Measurements from ENCODE around the gene POC1B. TPM values are rescaled to one million over a fixed set of nuclear protein-coding genes. Genes with fewer than 3 reads are reported as not detected.

POC1B gene
- polyA plus RNA-seq, 1 donor from 2014 or later, result 10.0 TPM

DNA sequence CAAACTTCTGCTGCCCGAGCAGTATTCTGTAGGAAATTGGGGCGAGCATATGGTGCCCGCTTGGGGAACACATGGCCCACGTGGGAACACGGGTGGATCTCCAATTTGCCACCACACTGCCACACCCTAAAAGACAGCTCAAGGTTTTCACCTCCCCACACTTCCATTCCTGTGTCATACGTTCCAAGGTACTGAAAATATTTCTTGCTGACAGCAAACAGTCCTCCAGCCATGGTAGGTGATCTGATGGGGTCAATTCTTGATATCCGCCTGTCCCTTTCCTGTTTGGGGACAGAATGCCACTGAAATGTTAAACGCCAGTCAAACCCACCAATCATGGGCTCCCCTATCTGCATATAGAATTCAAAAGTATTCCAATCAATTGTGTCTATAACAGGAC, 2.5 kb downstream of the POC1B start:
- no peaks in the 10 kb centered on the region for H3K36me3 ChIP-seq (ENCODE audit: insufficient read depth, low read length)
- H3F3A ChIP-seq (ENCODE audit: insufficient read depth, low read length, poor library complexity, severe bottlenecking), result no peaks in the 10 kb centered on the region
- no peaks in the 10 kb centered on the region for H3K27me3 ChIP-seq (ENCODE audit: insufficient read depth, low read depth, low read length)
- no peaks in the 10 kb centered on the region for H3K9me3 ChIP-seq (ENCODE audit: low read length)
- peaks cover 2% of the 10 kb centered on the region for H4K20me1 ChIP-seq (ENCODE audit: insufficient read depth)
- no peak overlapping the region for H3K9ac ChIP-seq (ENCODE audit: low read length)
- no peaks in the 10 kb centered on the region for H3K9me2 ChIP-seq (ENCODE audit: insufficient read depth, low read length)
- H3K27ac ChIP-seq (ENCODE audit: low read length), result no peak overlapping the region
- H2AFZ ChIP-seq (ENCODE audit: low read depth, low read length), result no peak overlapping the region
- no peaks in the 10 kb centered on the region for H3K79me2 ChIP-seq (replicated peaks; ENCODE audit: insufficient read depth, low read length)
- TF ChIP-seq EZH2 (IDR thresholded peaks at IDR 0.05; ENCODE audit: borderline replicate concordance, insufficient read depth, low read length, poor library complexity, severe bottlenecking) (no peak), MXI1 (conservative IDR thresholded peaks at IDR 0.05; ENCODE audit: poor library complexity, severe bottlenecking) (no peak), EP300 (conservative IDR thresholded peaks at IDR 0.05; ENCODE audit: poor library complexity, severe bottlenecking) (no peak), POLR2AphosphoS5 (IDR thresholded peaks at IDR 0.05) (no peak), TAF1 (IDR thresholded peaks at IDR 0.05; ENCODE audit: low read depth) (no peak), SMC3 (conservative IDR thresholded peaks at IDR 0.05; ENCODE audit: poor library complexity) (no peak), RAD21 (conservative IDR thresholded peaks at IDR 0.05) (no peak)
- TF ChIP-seq, protein P1, sequence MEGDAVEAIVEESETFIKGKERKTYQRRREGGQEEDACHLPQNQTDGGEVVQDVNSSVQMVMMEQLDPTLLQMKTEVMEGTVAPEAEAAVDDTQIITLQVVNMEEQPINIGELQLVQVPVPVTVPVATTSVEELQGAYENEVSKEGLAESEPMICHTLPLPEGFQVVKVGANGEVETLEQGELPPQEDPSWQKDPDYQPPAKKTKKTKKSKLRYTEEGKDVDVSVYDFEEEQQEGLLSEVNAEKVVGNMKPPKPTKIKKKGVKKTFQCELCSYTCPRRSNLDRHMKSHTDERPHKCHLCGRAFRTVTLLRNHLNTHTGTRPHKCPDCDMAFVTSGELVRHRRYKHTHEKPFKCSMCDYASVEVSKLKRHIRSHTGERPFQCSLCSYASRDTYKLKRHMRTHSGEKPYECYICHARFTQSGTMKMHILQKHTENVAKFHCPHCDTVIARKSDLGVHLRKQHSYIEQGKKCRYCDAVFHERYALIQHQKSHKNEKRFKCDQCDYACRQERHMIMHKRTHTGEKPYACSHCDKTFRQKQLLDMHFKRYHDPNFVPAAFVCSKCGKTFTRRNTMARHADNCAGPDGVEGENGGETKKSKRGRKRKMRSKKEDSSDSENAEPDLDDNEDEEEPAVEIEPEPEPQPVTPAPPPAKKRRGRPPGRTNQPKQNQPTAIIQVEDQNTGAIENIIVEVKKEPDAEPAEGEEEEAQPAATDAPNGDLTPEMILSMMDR (IDR thresholded peaks at IDR 0.05; ENCODE audit: poor library complexity, severe bottlenecking), result no peak
- TF ChIP-seq, protein P2, sequence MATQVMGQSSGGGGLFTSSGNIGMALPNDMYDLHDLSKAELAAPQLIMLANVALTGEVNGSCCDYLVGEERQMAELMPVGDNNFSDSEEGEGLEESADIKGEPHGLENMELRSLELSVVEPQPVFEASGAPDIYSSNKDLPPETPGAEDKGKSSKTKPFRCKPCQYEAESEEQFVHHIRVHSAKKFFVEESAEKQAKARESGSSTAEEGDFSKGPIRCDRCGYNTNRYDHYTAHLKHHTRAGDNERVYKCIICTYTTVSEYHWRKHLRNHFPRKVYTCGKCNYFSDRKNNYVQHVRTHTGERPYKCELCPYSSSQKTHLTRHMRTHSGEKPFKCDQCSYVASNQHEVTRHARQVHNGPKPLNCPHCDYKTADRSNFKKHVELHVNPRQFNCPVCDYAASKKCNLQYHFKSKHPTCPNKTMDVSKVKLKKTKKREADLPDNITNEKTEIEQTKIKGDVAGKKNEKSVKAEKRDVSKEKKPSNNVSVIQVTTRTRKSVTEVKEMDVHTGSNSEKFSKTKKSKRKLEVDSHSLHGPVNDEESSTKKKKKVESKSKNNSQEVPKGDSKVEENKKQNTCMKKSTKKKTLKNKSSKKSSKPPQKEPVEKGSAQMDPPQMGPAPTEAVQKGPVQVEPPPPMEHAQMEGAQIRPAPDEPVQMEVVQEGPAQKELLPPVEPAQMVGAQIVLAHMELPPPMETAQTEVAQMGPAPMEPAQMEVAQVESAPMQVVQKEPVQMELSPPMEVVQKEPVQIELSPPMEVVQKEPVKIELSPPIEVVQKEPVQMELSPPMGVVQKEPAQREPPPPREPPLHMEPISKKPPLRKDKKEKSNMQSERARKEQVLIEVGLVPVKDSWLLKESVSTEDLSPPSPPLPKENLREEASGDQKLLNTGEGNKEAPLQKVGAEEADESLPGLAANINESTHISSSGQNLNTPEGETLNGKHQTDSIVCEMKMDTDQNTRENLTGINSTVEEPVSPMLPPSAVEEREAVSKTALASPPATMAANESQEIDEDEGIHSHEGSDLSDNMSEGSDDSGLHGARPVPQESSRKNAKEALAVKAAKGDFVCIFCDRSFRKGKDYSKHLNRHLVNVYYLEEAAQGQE (IDR thresholded peaks at IDR 0.05; ENCODE audit: borderline replicate concordance), result no peak
- no peak overlapping the region for H3K4me2 ChIP-seq (ENCODE audit: low read length)
- peak overlapping the region; percentile 94 for H3K4me3 ChIP-seq (ENCODE audit: low read length)

DNA sequence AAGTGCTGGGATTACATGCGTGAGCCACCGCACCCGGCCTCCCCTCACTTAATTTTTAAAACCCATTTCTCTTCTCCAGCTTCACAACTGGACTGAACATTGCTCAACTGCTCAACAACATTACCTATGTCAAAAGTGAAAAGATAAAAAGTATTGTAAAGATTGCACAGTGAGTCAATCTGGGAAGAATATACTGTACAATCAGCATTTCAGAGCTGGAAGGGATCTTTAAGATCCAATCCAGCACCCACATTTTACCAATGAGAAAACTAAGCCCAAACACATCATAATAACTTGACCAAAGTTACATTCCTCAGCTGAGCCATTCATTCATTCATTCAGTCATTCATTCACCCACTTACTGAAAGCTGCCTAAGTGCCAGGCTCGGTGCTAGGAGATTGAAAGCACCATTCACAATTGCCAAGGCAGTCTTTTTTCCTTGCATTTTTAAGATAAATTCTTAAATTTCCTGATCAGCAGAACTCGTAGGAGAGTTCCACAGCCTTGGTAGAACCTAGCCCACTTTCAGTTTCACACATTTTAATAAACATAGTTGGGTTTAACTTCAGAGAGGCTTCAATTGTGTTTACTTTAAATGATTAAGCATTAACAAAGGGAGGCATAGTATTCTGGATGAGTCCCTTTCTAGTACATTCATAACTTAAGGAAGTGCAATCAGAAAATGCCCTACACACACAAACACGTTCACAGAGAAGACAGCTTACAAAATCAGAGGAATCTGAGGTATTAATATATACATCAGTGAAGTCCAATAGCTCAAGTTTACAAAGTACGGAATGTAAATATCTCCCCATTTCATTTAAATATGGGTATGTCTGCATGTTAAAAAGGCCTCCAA, 4.3 kb downstream of the POC1B start:
- no peak overlapping the region for H3K27ac ChIP-seq (ENCODE audit: low read length)
- H3K4me3 ChIP-seq (ENCODE audit: low read length), result no peak overlapping the region
- no peak overlapping the region for H3K4me2 ChIP-seq (ENCODE audit: low read length)
- peaks cover 2% of the 10 kb centered on the region for H4K20me1 ChIP-seq (ENCODE audit: insufficient read depth)
- no peaks in the 10 kb centered on the region for H3K79me2 ChIP-seq (replicated peaks; ENCODE audit: insufficient read depth, low read length)
- no peaks in the 10 kb centered on the region for H3K36me3 ChIP-seq (ENCODE audit: insufficient read depth, low read length)
- H3K27me3 ChIP-seq (ENCODE audit: insufficient read depth, low read depth, low read length), result no peaks in the 10 kb centered on the region
- H2AFZ ChIP-seq (ENCODE audit: low read depth, low read length), result no peak overlapping the region
- TF ChIP-seq, protein P2 (IDR thresholded peaks at IDR 0.05; ENCODE audit: borderline replicate concordance), result no peak
- TF ChIP-seq RAD21 (conservative IDR thresholded peaks at IDR 0.05) (no peak), MXI1 (conservative IDR thresholded peaks at IDR 0.05; ENCODE audit: poor library complexity, severe bottlenecking) (no peak), SMC3 (conservative IDR thresholded peaks at IDR 0.05; ENCODE audit: poor library complexity) (no peak), POLR2AphosphoS5 (IDR thresholded peaks at IDR 0.05) (no peak), TAF1 (IDR thresholded peaks at IDR 0.05; ENCODE audit: low read depth) (no peak), EZH2 (IDR thresholded peaks at IDR 0.05; ENCODE audit: borderline replicate concordance, insufficient read depth, low read length, poor library complexity, severe bottlenecking) (no peak), EP300 (conservative IDR thresholded peaks at IDR 0.05; ENCODE audit: poor library complexity, severe bottlenecking) (no peak)
- TF ChIP-seq, protein P1 (IDR thresholded peaks at IDR 0.05; ENCODE audit: poor library complexity, severe bottlenecking), result no peak
- no peak overlapping the region for H3K9ac ChIP-seq (ENCODE audit: low read length)
- H3K9me3 ChIP-seq (ENCODE audit: low read length), result no peaks in the 10 kb centered on the region
- no peaks in the 10 kb centered on the region for H3K9me2 ChIP-seq (ENCODE audit: insufficient read depth, low read length)
- H3F3A ChIP-seq (ENCODE audit: insufficient read depth, low read length, poor library complexity, severe bottlenecking), result no peaks in the 10 kb centered on the region

All from neural cell (in vitro differentiated cells).